ENCODE measurements around the gene TDP1. TPM values are rescaled to one million over a fixed set of nuclear protein-coding genes. Genes with fewer than 3 reads are reported as not detected.
A peak's percentile ranks its signal among the peaks of the same experiment; 100 is the strongest.

The TDP1 gene
- total and polyA plus RNA-seq, 7 experiments from 2014 or later: 39.0 to 69.2 (median 62.3) TPM

- no peak overlapping the region for H3K27ac ChIP-seq (ENCODE audit: low read depth, low read length)
- Mint-ChIP-seq H3K4me3 (no peak overlapping the region), H3K27me3 (peaks cover 4 to 22% (median 12%) of the 10 kb centered on the region in 5 donors), H3K4me1 (peaks cover 0 to 4% (median 3%) of the 10 kb centered on the region in 7 donors), H3K27ac (no peak overlapping the region), H3K9me3 (no peaks in the 10 kb centered on the region), H3K36me3 (no peaks in the 10 kb centered on the region)
- ChIA-PET CTCF (interaction anchor here (0.9 to 2.2 kb wide), 2 partner anchors 35 to 872 kb away, joined by 3 to 4 read pairs; no protein-coding TSS in a partner anchor), POLR2A (no interaction called here)
- H3K9me3 ChIP-seq (ENCODE audit: control insufficient read depth in 2 of 3, low read length in 3 of 3): no peaks in the 10 kb centered on the region
- intact Hi-C loops (cut with micrococcal nuclease): loop anchor here (10.0 kb wide), 3 partner anchors 146 to 576 kb away; partner anchors contain the start of gene FOXN3 (in 2 of the 2)
- DNase-seq (no peak), ATAC-seq (peak; percentile 45)
- H3K4me1 ChIP-seq (ENCODE audit: control insufficient read depth in 2 of 2, insufficient read depth in 2 of 2, low read length in 2 of 2): peaks cover 0 to 4% of the 10 kb centered on the region in 2 donors
- H3K36me3 ChIP-seq (ENCODE audit: control insufficient read depth in 2 of 3, insufficient read depth in 3 of 3, low read length in 3 of 3): no peaks in the 10 kb centered on the region
- H3K27me3 ChIP-seq (ENCODE audit: control insufficient read depth in 2 of 2, insufficient read depth in 2 of 2, low read length in 2 of 2): no peaks in the 10 kb centered on the region
- no peak overlapping the region for H3K4me3 ChIP-seq (ENCODE audit: low read length)
Observed at GRCh38 chr14:89911010-89911919, 44.5 kb upstream of the TDP1 start.

- peaks cover 4 to 22% (median 12%) of the 10 kb centered on the region in 5 donors for H3K27me3 Mint-ChIP-seq
- no peaks in the 10 kb centered on the region for H3K36me3 ChIP-seq (ENCODE audit: control insufficient read depth in 2 of 3, insufficient read depth in 3 of 3, low read length in 3 of 3)
- H3K27ac ChIP-seq (ENCODE audit: low read depth, low read length): no peak overlapping the region
- H3K36me3 Mint-ChIP-seq: no peaks in the 10 kb centered on the region
- ChIA-PET POLR2A (no interaction called here), CTCF (interaction anchor here (2.2 kb wide), 1 partner anchor 873 kb away, joined by 4 read pairs; no protein-coding TSS in a partner anchor)
- ATAC-seq: no peak
- H3K4me3 ChIP-seq (ENCODE audit: low read length): no peak overlapping the region
- DNase-seq: no peak
- no peak overlapping the region for H3K27ac Mint-ChIP-seq
- intact Hi-C loops (cut with micrococcal nuclease): loop anchor here (10.0 kb wide), 3 partner anchors 147 to 577 kb away; partner anchors contain the start of gene FOXN3 (in 2 of the 2)
- no peaks in the 10 kb centered on the region for H3K9me3 Mint-ChIP-seq
- H3K4me1 ChIP-seq (ENCODE audit: control insufficient read depth in 2 of 2, insufficient read depth in 2 of 2, low read length in 2 of 2): peaks cover 0 to 4% of the 10 kb centered on the region in 2 donors
- no peaks in the 10 kb centered on the region for H3K9me3 ChIP-seq (ENCODE audit: control insufficient read depth in 2 of 3, low read length in 3 of 3)
- no peaks in the 10 kb centered on the region for H3K27me3 ChIP-seq (ENCODE audit: control insufficient read depth in 2 of 2, insufficient read depth in 2 of 2, low read length in 2 of 2)
- H3K4me1 Mint-ChIP-seq: peaks cover 0 to 4% (median 3%) of the 10 kb centered on the region in 7 donors
- no peak overlapping the region for H3K4me3 Mint-ChIP-seq
Observed at GRCh38 chr14:89912221-89912620, 43.5 kb upstream of the TDP1 start.

GRCh38 chr14:89912667-89913211, 43.0 kb upstream of the TDP1 start:
- Histone ChIP-seq H3K4me3 (ENCODE audit: low read length) (no peak overlapping the region), H3K36me3 (ENCODE audit: control insufficient read depth in 2 of 3, insufficient read depth in 3 of 3, low read length in 3 of 3) (no peaks in the 10 kb centered on the region), H3K27me3 (ENCODE audit: control insufficient read depth in 2 of 2, insufficient read depth in 2 of 2, low read length in 2 of 2) (no peaks in the 10 kb centered on the region), H3K4me1 (ENCODE audit: control insufficient read depth in 2 of 2, insufficient read depth in 2 of 2, low read length in 2 of 2) (peaks cover 0 to 4% of the 10 kb centered on the region in 2 donors), H3K27ac (ENCODE audit: low read depth, low read length) (no peak overlapping the region), H3K9me3 (ENCODE audit: control insufficient read depth in 2 of 3, low read length in 3 of 3) (no peaks in the 10 kb centered on the region)
- DNase-seq: no peak
- POLR2A ChIA-PET: interaction anchor here (0.6 kb wide), 1 partner anchor 9 kb away, joined by 3 read pairs; no protein-coding TSS in a partner anchor
- ATAC-seq: peak; percentile 75
- Mint-ChIP-seq H3K4me1 (peaks cover 0 to 4% (median 3%) of the 10 kb centered on the region in 7 donors), H3K9me3 (no peaks in the 10 kb centered on the region), H3K36me3 (no peaks in the 10 kb centered on the region), H3K27me3 (peaks cover 4 to 22% (median 12%) of the 10 kb centered on the region in 5 donors), H3K4me3 (no peak overlapping the region), H3K27ac (no peak overlapping the region)
- intact Hi-C loops (cut with micrococcal nuclease): loop anchor here (10.0 kb wide), 3 partner anchors 148 to 578 kb away; partner anchors contain the start of gene FOXN3 (in 2 of the 2)
- CTCF ChIA-PET: interaction anchor here (1.8 to 2.2 kb wide), 2 partner anchors 874 to 885 kb away, joined by 4 to 5 read pairs; no protein-coding TSS in a partner anchor

- no peaks in the 10 kb centered on the region for H3K9me3 Mint-ChIP-seq
- Histone ChIP-seq H3K36me3 (ENCODE audit: control insufficient read depth in 2 of 3, insufficient read depth in 3 of 3, low read length in 3 of 3) (no peaks in the 10 kb centered on the region), H3K4me1 (ENCODE audit: control insufficient read depth in 2 of 2, insufficient read depth in 2 of 2, low read length in 2 of 2) (peaks cover 0 to 4% of the 10 kb centered on the region in 2 donors), H3K4me3 (ENCODE audit: low read length) (no peak overlapping the region), H3K9me3 (ENCODE audit: control insufficient read depth in 2 of 3, low read length in 3 of 3) (no peaks in the 10 kb centered on the region), H3K27ac (ENCODE audit: low read depth, low read length) (no peak overlapping the region), H3K27me3 (ENCODE audit: control insufficient read depth in 2 of 2, insufficient read depth in 2 of 2, low read length in 2 of 2) (no peaks in the 10 kb centered on the region)
- H3K27me3 Mint-ChIP-seq: peaks cover 0 to 22% (median 11%) of the 10 kb centered on the region in 5 donors
- ATAC-seq (peak; percentile 65), DNase-seq (peak in 8 of 9 donors; percentile 22 to 65 (median 50))
- H3K36me3 Mint-ChIP-seq: no peaks in the 10 kb centered on the region
- peaks cover 0 to 4% (median 3%) of the 10 kb centered on the region in 7 donors for H3K4me1 Mint-ChIP-seq
- no peak overlapping the region for H3K4me3 Mint-ChIP-seq
- ChIA-PET CTCF (interaction anchor here (0.6 to 1.6 kb wide), 8 partner anchors 13 to 888 kb away, joined by 3 to 6 read pairs (median 3); no protein-coding TSS in a partner anchor), POLR2A (no interaction called here)
- H3K27ac Mint-ChIP-seq: no peak overlapping the region
- intact Hi-C loops (cut with micrococcal nuclease): loop anchor here (1.0 to 10.0 kb wide), 8 partner anchors 150 to 1248 kb away; partner anchors contain the start of gene FOXN3 (in 2 of the 2)
Observed at GRCh38 chr14:89915114-89915878, 40.4 kb upstream of the TDP1 start.

GRCh38 chr14:89918721-89919120, 37.0 kb upstream of the TDP1 start:
- Mint-ChIP-seq H3K27ac (no peak overlapping the region), H3K9me3 (no peaks in the 10 kb centered on the region), H3K27me3 (peaks cover 0 to 7% (median 4%) of the 10 kb centered on the region in 5 donors), H3K4me3 (no peak overlapping the region), H3K4me1 (peaks cover 0 to 4% (median 3%) of the 10 kb centered on the region in 7 donors), H3K36me3 (no peaks in the 10 kb centered on the region)
- H3K36me3 ChIP-seq (ENCODE audit: control insufficient read depth in 2 of 3, insufficient read depth in 3 of 3, low read length in 3 of 3): no peaks in the 10 kb centered on the region
- ATAC-seq (no peak), DNase-seq (no peak)
- no peak overlapping the region for H3K4me3 ChIP-seq (ENCODE audit: low read length)
- H3K27me3 ChIP-seq (ENCODE audit: control insufficient read depth in 2 of 2, insufficient read depth in 2 of 2, low read length in 2 of 2): no peaks in the 10 kb centered on the region
- H3K4me1 ChIP-seq (ENCODE audit: control insufficient read depth in 2 of 2, insufficient read depth in 2 of 2, low read length in 2 of 2): peaks cover 0 to 4% of the 10 kb centered on the region in 2 donors
- CTCF ChIA-PET: no interaction called here
- POLR2A ChIA-PET: interaction anchor here (0.6 kb wide), 1 partner anchor 12 kb away, joined by 3 read pairs; no protein-coding TSS in a partner anchor
- H3K9me3 ChIP-seq (ENCODE audit: control insufficient read depth in 2 of 3, low read length in 3 of 3): no peaks in the 10 kb centered on the region
- intact Hi-C loops (cut with micrococcal nuclease): loop anchor here (5.0 to 10.0 kb wide), 4 partner anchors 154 to 1251 kb away; partner anchors contain the start of gene FOXN3 (in 2 of the 2)
- H3K27ac ChIP-seq (ENCODE audit: low read depth, low read length): no peak overlapping the region

- no peak for DNase-seq
Observed at GRCh38 chr14:89920056-89920455, 35.7 kb upstream of the TDP1 start.

More at GRCh38 chr14:89920056-89920455, 35.7 kb upstream of the TDP1 start:
- Mint-ChIP-seq H3K27ac (no peak overlapping the region), H3K4me3 (no peak overlapping the region), H3K9me3 (no peaks in the 10 kb centered on the region), H3K27me3 (peaks cover 0 to 6% (median 3%) of the 10 kb centered on the region in 5 donors), H3K4me1 (peaks cover 0 to 3% (median 2%) of the 10 kb centered on the region in 7 donors), H3K36me3 (peaks cover 0 to 5% (median 0%) of the 10 kb centered on the region in 5 donors)
- H3K27ac ChIP-seq (ENCODE audit: low read depth, low read length): no peak overlapping the region
- H3K27me3 ChIP-seq (ENCODE audit: control insufficient read depth in 2 of 2, insufficient read depth in 2 of 2, low read length in 2 of 2): no peaks in the 10 kb centered on the region
- H3K36me3 ChIP-seq (ENCODE audit: control insufficient read depth in 2 of 3, insufficient read depth in 3 of 3, low read length in 3 of 3): no peaks in the 10 kb centered on the region
- no peak for ATAC-seq
- POLR2A ChIA-PET: no interaction called here
- intact Hi-C loops (cut with micrococcal nuclease): no loop called here
- no peaks in the 10 kb centered on the region for H3K9me3 ChIP-seq (ENCODE audit: control insufficient read depth in 2 of 3, low read length in 3 of 3)
- H3K4me1 ChIP-seq (ENCODE audit: control insufficient read depth in 2 of 2, insufficient read depth in 2 of 2, low read length in 2 of 2): peaks cover 0 to 2% of the 10 kb centered on the region in 2 donors
- CTCF ChIA-PET: interaction anchor here (0.6 kb wide), 1 partner anchor 877 kb away, joined by 3 read pairs; no protein-coding TSS in a partner anchor
- no peak overlapping the region for H3K4me3 ChIP-seq (ENCODE audit: low read length)
